AG09319 (cell line): ENCODE results near the gene REPS1.
"Not testable (repeated sequence)": the region's sequence is repeated elsewhere in the genome, so short reads cannot be mapped to it uniquely, and the experiment has no call there.

Source experiments
- DNase-seq: peaks from one replicate; pipeline ENCODE4 v3.0.0-alpha.2; 2010; ENCODE audit warnings: low read depth; ENCODE audit errors: extremely low read depth
- CTCF ChIP-seq: IDR thresholded peaks from 2 replicates; pipeline ENCODE4 v1.5.1; 2011; ENCODE audit warnings: low read depth, mild to moderate bottlenecking, inconsistent platforms, low read length, moderate library complexity

REPS1 gene

GRCh38 chr6:138948004-138948403, 40.0 kb downstream of the REPS1 start:
- no peak for TF ChIP-seq CTCF
- no peak for DNase-seq

- no peak for TF ChIP-seq CTCF
- no peak for DNase-seq
Measured at GRCh38 chr6:138945354-138945753, 42.7 kb downstream of the REPS1 start.

GRCh38 chr6:138944412-138944811, 43.6 kb downstream of the REPS1 start:
- DNase-seq, result no peak
- TF ChIP-seq CTCF, result no peak

GRCh38 chr6:138943089-138943625, 44.9 kb downstream of the REPS1 start:
- no peak for DNase-seq
- TF ChIP-seq CTCF, result no peak

GRCh38 chr6:138936873-138937272, 51.2 kb downstream of the REPS1 start:
- not testable (repeated sequence) for DNase-seq

- no peak for DNase-seq
- TF ChIP-seq CTCF, result no peak
Measured at GRCh38 chr6:138931660-138932059, 56.4 kb downstream of the REPS1 start.

- no peak for TF ChIP-seq CTCF
- DNase-seq, result no peak
Measured at GRCh38 chr6:138926579-138926978, 61.5 kb downstream of the REPS1 start.

GRCh38 chr6:138925806-138926205, 62.2 kb downstream of the REPS1 start:
- no peak for TF ChIP-seq CTCF

More at GRCh38 chr6:138925806-138926205, 62.2 kb downstream of the REPS1 start:
- DNase-seq, result no peak
